GM12878 (cell line): ENCODE measurements around the gene ZSWIM9. TPM values are rescaled to one million over a fixed set of nuclear protein-coding genes. Genes with fewer than 3 reads are reported as not detected.
A peak's percentile ranks its signal among the peaks of the same experiment; 100 is the strongest.

Experiments used
- ATAC-seq: fragments of 200-7000 bp; cut with Tn5 transposase; 3 replicates; pipeline ENCODE4 v1.9.1; 2020; ENCODE audit warnings: mild to moderate bottlenecking, moderate library complexity
- BruUV-seq: library from RNA; stranded (reverse); fragments of 400-500 nt; replicated peaks from 2 replicates; lab custom pipeline; 2021; lab: Mats Ljungman, UMichigan
- CTCF ChIA-PET: fragments of 300-600 bp; sonication (Branson Sonifier 250); formaldehyde crosslinking; extraction: SDS; loops from one replicate; lab custom pipeline; 2021; ENCODE audit warnings: inconsistent platforms; lab: Yijun Ruan, JAX
- POLR2A ChIA-PET: fragments of 350-600 bp; formaldehyde crosslinking; extraction: SDS; loops from one replicate; lab custom pipeline; 2021; ENCODE audit warnings: inconsistent platforms; lab: Charles Lee
- RAD21 ChIA-PET: fragments of 300-600 bp; sonication (Branson Sonifier 250); formaldehyde crosslinking; loops from one replicate; lab custom pipeline; 2023; ENCODE audit warnings: antibody characterized with exemption; ENCODE audit not compliant: unreplicated experiment; lab: Charles Lee
- SMC1A ChIA-PET: fragments of 300-600 bp; sonication (Branson Sonifier 250); formaldehyde crosslinking; loops from one replicate; lab custom pipeline; 2023; ENCODE audit not compliant: unreplicated experiment, uncharacterized antibody; lab: Charles Lee
- DNase-seq: peaks from one replicate; pipeline ENCODE4 v3.0.0-alpha.2; 2011; ENCODE audit warnings: low read depth, low spot score
- FAIRE-seq: peaks from 3 replicates; lab custom pipeline; 2011; peaks lifted over from hg19 to GRCh38; lab: Jason Lieb, UNC
- H2AFZ ChIP-seq: 2 replicates; pipeline ENCODE4 v1.6.0; 2011; ENCODE audit warnings: low read depth, low read length, control low read depth; ENCODE audit not compliant: control insufficient read depth
- H3K27ac ChIP-seq: 2 replicates; pipeline ENCODE4 v1.5.1; 2011; ENCODE audit warnings: control low read depth; ENCODE audit not compliant: control insufficient read depth, insufficient read depth
- H3K27me3 ChIP-seq, 2 experiments: replicated peaks in 1 of 2; 2 replicates each; pipeline versions ENCODE4 v1.6.0 to v1.6.1; 2011; ENCODE audit warnings: low read length in 1 of 2; ENCODE audit not compliant: control insufficient read depth in 2 of 2, insufficient read depth in 2 of 2
- H3K36me3 ChIP-seq, 2 experiments: 2 replicates each; pipeline ENCODE4 v1.5.1; 2011; ENCODE audit warnings: low read length in 1 of 2; ENCODE audit not compliant: control insufficient read depth in 2 of 2, insufficient read depth in 2 of 2
- H3K4me1 ChIP-seq: 2 replicates; pipeline ENCODE4 v1.6.1; 2011; ENCODE audit warnings: mild to moderate bottlenecking, low read length, moderate library complexity, mixed read lengths; ENCODE audit not compliant: control insufficient read depth, insufficient read depth
- H3K4me2 ChIP-seq: 2 replicates; pipeline ENCODE4 v1.6.0; 2011; ENCODE audit warnings: control low read depth; ENCODE audit not compliant: control insufficient read depth, insufficient read depth
- H3K4me3 ChIP-seq: fragments of 200-600 bp; sonication (generic); 2 replicates; pipeline ENCODE4 v1.5.1; 2016
- H3K79me2 ChIP-seq: 2 replicates; pipeline ENCODE4 v1.6.0; 2011; ENCODE audit warnings: low read length; ENCODE audit not compliant: control insufficient read depth, insufficient read depth
- H3K9ac ChIP-seq: 2 replicates; pipeline ENCODE4 v1.8.0; 2011; ENCODE audit warnings: low read length, control low read depth, mixed read lengths; ENCODE audit not compliant: control insufficient read depth, insufficient read depth
- H3K9me3 ChIP-seq: replicated peaks from 3 replicates; pipeline ENCODE4 v1.5.1; 2011; ENCODE audit warnings: mild to moderate bottlenecking, low read length; ENCODE audit not compliant: control insufficient read depth, insufficient read depth
- H4K20me1 ChIP-seq: 2 replicates; pipeline ENCODE4 v1.6.0; 2011; ENCODE audit not compliant: control insufficient read depth, insufficient read depth
- ELK1 ChIP-seq: IDR thresholded peaks from 2 replicates; pipeline ENCODE4 v1.6.1; 2012; ENCODE audit warnings: low read depth, low read length, improper control_type of control experiment
- EP300 ChIP-seq, 2 experiments: fragments of 150-350 bp in 1 of 2; IDR thresholded peaks; 2 replicates each; pipeline ENCODE4 v1.6.1; 2011 to 2012; ENCODE audit warnings: low read depth in 2 of 2, low read length in 2 of 2, borderline replicate concordance in 1 of 2, improper control_type of control experiment in 1 of 2, inconsistent platforms in 1 of 2; ENCODE audit not compliant: control insufficient read depth in 1 of 2
- ESRRA ChIP-seq: IDR thresholded peaks from 2 replicates; pipeline ENCODE4 v1.6.1; 2012; ENCODE audit warnings: mild to moderate bottlenecking, low read length, improper control_type of control experiment
- IKZF1 ChIP-seq: fragments of 450-650 bp; conservative IDR thresholded peaks from 2 replicates; pipeline ENCODE4 v1.6.1; 2017; ENCODE audit warnings: antibody characterized with exemption, mild to moderate bottlenecking
- KDM1A ChIP-seq: fragments of 200-600 bp; sonication (generic); IDR thresholded peaks from 2 replicates; pipeline ENCODE4 v1.6.1; 2016; ENCODE audit warnings: borderline replicate concordance
- MTA3 ChIP-seq: IDR thresholded peaks from 2 replicates; pipeline ENCODE4 v1.6.1; 2012; ENCODE audit warnings: low read length, inconsistent platforms, borderline replicate concordance
- MXI1 ChIP-seq: fragments of 150-350 bp; IDR thresholded peaks from 2 replicates; pipeline ENCODE4 v1.6.1; 2011; ENCODE audit warnings: low read depth, mild to moderate bottlenecking, inconsistent platforms, low read length, improper control_type of control experiment
- RAD21 ChIP-seq: IDR thresholded peaks from 2 replicates; pipeline ENCODE4 v1.6.1; 2011; ENCODE audit warnings: mild to moderate bottlenecking, low read depth, low read length, moderate library complexity; ENCODE audit not compliant: insufficient read depth
- REST ChIP-seq: IDR thresholded peaks from 2 replicates; pipeline ENCODE4 v1.6.1; 2012; ENCODE audit warnings: mild to moderate bottlenecking, low read depth, low read length
- SMARCA5 ChIP-seq: fragments of 450-650 bp; IDR thresholded peaks from 2 replicates; pipeline ENCODE4 v1.6.1; 2017; ENCODE audit warnings: mild to moderate bottlenecking
- SMC3 ChIP-seq: IDR thresholded peaks from 2 replicates; pipeline ENCODE4 v1.6.1; 2011; ENCODE audit warnings: low read length, improper control_type of control experiment, borderline replicate concordance
- STAT1 ChIP-seq: fragments of 450-650 bp; conservative IDR thresholded peaks from 2 replicates; pipeline ENCODE4 v1.6.1; 2014; ENCODE audit warnings: antibody characterized with exemption, mild to moderate bottlenecking
- STAT3 ChIP-seq: IDR thresholded peaks from 2 replicates; pipeline ENCODE4 v1.6.1; 2011; ENCODE audit warnings: low read depth, low read length, improper control_type of control experiment
- YBX1 ChIP-seq: fragments of 450-650 bp; IDR thresholded peaks from 2 replicates; pipeline ENCODE4 v1.6.1; 2016; ENCODE audit warnings: antibody characterized with exemption
- ZNF24 ChIP-seq: fragments of 450-650 bp; IDR thresholded peaks from 2 replicates; pipeline ENCODE4 v1.6.1; 2017; ENCODE audit warnings: antibody characterized with exemption, mild to moderate bottlenecking
- WGBS: methylation state at CpG from one replicate; pipeline ENCODE4 v1.1.6; 2016; ENCODE audit warnings: low lambda C conversion rate; ENCODE audit not compliant: insufficient replicate concordance, insufficient coverage; ENCODE audit errors: missing lambda C conversion rate; 5-methylcytosine and 5-hydroxymethylcytosine counted together
- in situ Hi-C: fragments of 300-500 bp; cut with MboI; formaldehyde crosslinking; loops from 9 replicates; pipeline ENCODE4 v1.14.3; 2018; ENCODE audit warnings: mixed read lengths
- intact Hi-C: fragments of 100-400 bp; cut with micrococcal nuclease; formaldehyde crosslinking; loops from one replicate; pipeline ENCODE4 v1.14.2; 2022; ENCODE audit not compliant: unreplicated experiment
- polyA plus RNA-seq, 11 experiments: library from polyadenylated mRNA; depleted of rRNA in 4 of 11; unstranded in 6 of 11; stranded (reverse) in 5 of 11; fragments of >200 nt; fragmentation: Nextera tagmentation in 4 of 11; fragmentation: Illumina TruSeq in 1 of 11; extraction: Ambion mirVana in 4 of 11; extraction: Trizol in 1 of 11; gene quantifications; 1 replicate in 1 of 11; 2 replicates in 10 of 11; pipeline versions ENCODE4 v1.2.1 to v1.2.3, GENCODE V29; 2011 to 2016; ENCODE audit warnings: inconsistent platforms in 2 of 11, missing spikeins in 2 of 11, low read depth in 1 of 11
- total RNA-seq, 4 experiments: library from RNA; depleted of rRNA in 3 of 4; stranded (reverse); fragments of >200 nt in 3 of 4; fragmentation: Illumina TruSeq in 1 of 4; extraction: Trizol in 1 of 4; gene quantifications; 2 replicates each; pipeline versions ENCODE4 v1.2.1 to v1.2.3, GENCODE V29; 2013 to 2021
- TF ChIP-seq, protein P1 (sequence below), 3 experiments: IDR thresholded peaks in 2 of 3; conservative IDR thresholded peaks in 1 of 3; 2 replicates each; pipeline ENCODE4 v1.5.1; 2011; ENCODE audit warnings: low read depth in 3 of 3, low read length in 3 of 3, mild to moderate bottlenecking in 3 of 3, control low read depth in 2 of 3, moderate library complexity in 2 of 3, inconsistent platforms in 1 of 3, mixed read lengths in 1 of 3; ENCODE audit not compliant: control insufficient read depth in 2 of 3, insufficient read depth in 1 of 3; ENCODE audit errors: extremely low read depth in 1 of 3

Gene ZSWIM9
- total and polyA plus RNA-seq, 10 of the 15 experiments (the other 5 are each of a cell fraction or from before 2014, with no cell fraction given), result 0.29 to 6.2 (median 1.4) TPM; not detected in 1

DNA sequence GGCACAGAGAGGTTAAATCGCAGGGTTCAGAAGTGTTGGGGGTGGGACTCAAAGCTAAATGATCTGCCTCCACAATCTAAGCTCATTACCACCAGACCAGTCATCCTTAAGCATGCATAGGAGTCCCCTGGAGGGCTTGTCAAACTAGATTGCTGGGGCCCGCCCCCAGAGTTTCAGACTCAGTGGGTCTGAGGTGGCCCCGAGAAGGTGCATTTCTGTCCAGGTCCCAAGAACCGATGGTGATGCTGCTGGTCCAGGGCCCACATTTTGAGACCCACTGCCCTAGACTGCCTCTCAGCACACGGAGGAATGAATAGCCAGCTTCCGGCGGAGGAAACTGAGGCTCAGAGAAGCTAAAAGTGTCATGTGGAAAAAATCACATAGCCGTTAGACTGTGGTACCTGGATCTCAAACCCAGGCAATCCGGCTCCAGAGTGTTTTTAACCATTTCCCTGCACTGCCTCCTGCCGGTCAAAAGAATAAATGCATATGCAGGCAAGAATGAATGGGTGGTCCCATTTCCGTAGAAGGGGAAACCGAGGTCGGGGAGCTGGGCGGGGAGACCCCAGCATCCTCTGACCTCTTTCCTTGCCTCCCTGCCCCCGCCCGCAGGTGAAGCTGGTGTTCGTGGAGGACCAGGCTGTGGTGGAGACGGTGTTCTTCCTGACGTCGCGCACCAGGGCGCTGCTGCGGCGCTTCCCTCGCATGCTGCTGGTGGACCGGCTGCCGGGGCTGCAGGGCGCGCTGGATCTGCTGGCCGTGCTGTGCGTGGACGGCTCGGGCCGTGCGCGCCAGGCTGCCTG, 23.8 kb downstream of the ZSWIM9 start:
- Histone ChIP-seq H3K4me3 (no peak overlapping the region), H3K9me3 (no peaks in the 10 kb centered on the region), H3K27me3 (no peaks in the 10 kb centered on the region), H4K20me1 (no peaks in the 10 kb centered on the region), H3K4me2 (no peak overlapping the region), H3K36me3 (no peaks in the 10 kb centered on the region), H3K27ac (no peak overlapping the region), H3K4me1 (no peaks in the 10 kb centered on the region), H3K9ac (no peak overlapping the region), H3K79me2 (no peaks in the 10 kb centered on the region), H2AFZ (no peak overlapping the region)
- 62% methylated on average over 35 of the region's 36 CpGs for WGBS
- FAIRE-seq (peak; percentile 27), ATAC-seq (peak; percentile 39; the same call in 2 of the 3 replicates), DNase-seq (no peak)
- intact Hi-C loops (no loop called here), in situ Hi-C loops (no loop called here)
- no TSS peak for BruUV-seq
- TF ChIP-seq SMARCA5 (no peak), ZNF24 (peak; percentile 61; the same call in 1 of the 2 replicates), EP300 (IDR thresholded peaks at IDR 0.05; ENCODE audit: borderline replicate concordance in 1 of 2, control insufficient read depth in 1 of 2, low read depth in 2 of 2, low read length in 2 of 2) (no peak), SMC3 (peak; percentile 31; the same call in 1 of the 2 replicates), REST (no peak), KDM1A (no peak), RAD21 (peak; percentile 53; the same call in 1 of the 2 replicates), MTA3 (no peak), STAT3 (no peak), MXI1 (no peak), YBX1 (no peak), ESRRA (no peak), STAT1 (no peak), ELK1 (no peak), IKZF1 (no peak)
- TF ChIP-seq, protein P1, sequence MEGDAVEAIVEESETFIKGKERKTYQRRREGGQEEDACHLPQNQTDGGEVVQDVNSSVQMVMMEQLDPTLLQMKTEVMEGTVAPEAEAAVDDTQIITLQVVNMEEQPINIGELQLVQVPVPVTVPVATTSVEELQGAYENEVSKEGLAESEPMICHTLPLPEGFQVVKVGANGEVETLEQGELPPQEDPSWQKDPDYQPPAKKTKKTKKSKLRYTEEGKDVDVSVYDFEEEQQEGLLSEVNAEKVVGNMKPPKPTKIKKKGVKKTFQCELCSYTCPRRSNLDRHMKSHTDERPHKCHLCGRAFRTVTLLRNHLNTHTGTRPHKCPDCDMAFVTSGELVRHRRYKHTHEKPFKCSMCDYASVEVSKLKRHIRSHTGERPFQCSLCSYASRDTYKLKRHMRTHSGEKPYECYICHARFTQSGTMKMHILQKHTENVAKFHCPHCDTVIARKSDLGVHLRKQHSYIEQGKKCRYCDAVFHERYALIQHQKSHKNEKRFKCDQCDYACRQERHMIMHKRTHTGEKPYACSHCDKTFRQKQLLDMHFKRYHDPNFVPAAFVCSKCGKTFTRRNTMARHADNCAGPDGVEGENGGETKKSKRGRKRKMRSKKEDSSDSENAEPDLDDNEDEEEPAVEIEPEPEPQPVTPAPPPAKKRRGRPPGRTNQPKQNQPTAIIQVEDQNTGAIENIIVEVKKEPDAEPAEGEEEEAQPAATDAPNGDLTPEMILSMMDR (IDR thresholded peaks at IDR 0.05 in 2 of 3, conservative IDR thresholded peaks at IDR 0.05 in 1 of 3; ENCODE audit: control insufficient read depth in 2 of 3, extremely low read depth in 1 of 3, insufficient read depth in 1 of 3, low read depth in 3 of 3, low read length in 3 of 3), result peak; percentile 47 to 71 (median 53); a peak in 5 of 6 replicates
- ChIA-PET RAD21 (interaction anchor here (0.6 to 1.5 kb wide), 2 partner anchors 11 to 24 kb away, joined by 3 to 4 read pairs; no protein-coding TSS in a partner anchor), SMC1A (interaction anchor here (0.8 to 1.5 kb wide), 2 partner anchors 9 kb away, joined by 4 to 9 read pairs; no protein-coding TSS in a partner anchor), POLR2A (interaction anchor here (1.1 kb wide), 1 partner anchor 9 kb away, joined by 3 read pairs; no protein-coding TSS in a partner anchor), CTCF (interaction anchor here (0.5 to 2.0 kb wide), 13 partner anchors 9 to 89 kb away, joined by 3 to 31 read pairs (median 4); partner anchors contain the start of gene PLA2G4C)
